SIG-M5 treated with dmso at 0.1 percent for 504 hours (cell line): ENCODE results near the gene MTLN.
A peak's percentile ranks its signal among the peaks of the same experiment; 100 is the strongest.
"Not testable (repeated sequence)": the region's sequence is repeated elsewhere in the genome, so short reads cannot be mapped to it uniquely, and the experiment has no call there.

Experiments
- DNase-seq: peaks from one replicate; lab custom pipeline; 2025; ENCODE audit not compliant: unreplicated experiment; lab: John Stamatoyannopoulos, UW

Gene MTLN

GRCh38 chr2:110204408-110205385 is 7.7 kb downstream of the MTLN start, which contains the start of gene NPHP1:
NPHP1 (minus strand) TSS chr2:110205013; CDS start chr2:110204968, 45 bp downstream.
- peak; percentile 68 for DNase-seq

- no peak for DNase-seq
Measured at GRCh38 chr2:110198016-110198415, 14.3 kb downstream of the MTLN start.

- DNase-seq, result no peak
Measured at GRCh38 chr2:110197452-110197851, 14.9 kb downstream of the MTLN start.

GRCh38 chr2:110190169-110190568 is 22.2 kb downstream of the MTLN start:
- not testable (repeated sequence) for DNase-seq

- DNase-seq, result no peak
Measured at GRCh38 chr2:110182449-110182848, 29.9 kb downstream of the MTLN start.

GRCh38 chr2:110180036-110180435 is 32.3 kb downstream of the MTLN start:
- no peak for DNase-seq

GRCh38 chr2:110173523-110173922 is 38.8 kb downstream of the MTLN start:
- peak; percentile 4 for DNase-seq

- DNase-seq, result no peak
Measured at GRCh38 chr2:110172506-110172905, 39.8 kb downstream of the MTLN start.

- no peak for DNase-seq
Measured at GRCh38 chr2:110170102-110170501, 42.2 kb downstream of the MTLN start.

- no peak for DNase-seq
Measured at GRCh38 chr2:110167326-110168000, 44.9 kb downstream of the MTLN start.

- no peak for DNase-seq
Measured at GRCh38 chr2:110166266-110166665, 46.1 kb downstream of the MTLN start.
